Medulla oblongata (tissue), 1 donor: ENCODE results near the gene KIF16B.

Source experiments
- DNase-seq: peaks from one replicate; pipeline ENCODE4 v3.0.0-alpha.2; 2015; ENCODE audit errors: extremely low spot score

KIF16B gene

DNA sequence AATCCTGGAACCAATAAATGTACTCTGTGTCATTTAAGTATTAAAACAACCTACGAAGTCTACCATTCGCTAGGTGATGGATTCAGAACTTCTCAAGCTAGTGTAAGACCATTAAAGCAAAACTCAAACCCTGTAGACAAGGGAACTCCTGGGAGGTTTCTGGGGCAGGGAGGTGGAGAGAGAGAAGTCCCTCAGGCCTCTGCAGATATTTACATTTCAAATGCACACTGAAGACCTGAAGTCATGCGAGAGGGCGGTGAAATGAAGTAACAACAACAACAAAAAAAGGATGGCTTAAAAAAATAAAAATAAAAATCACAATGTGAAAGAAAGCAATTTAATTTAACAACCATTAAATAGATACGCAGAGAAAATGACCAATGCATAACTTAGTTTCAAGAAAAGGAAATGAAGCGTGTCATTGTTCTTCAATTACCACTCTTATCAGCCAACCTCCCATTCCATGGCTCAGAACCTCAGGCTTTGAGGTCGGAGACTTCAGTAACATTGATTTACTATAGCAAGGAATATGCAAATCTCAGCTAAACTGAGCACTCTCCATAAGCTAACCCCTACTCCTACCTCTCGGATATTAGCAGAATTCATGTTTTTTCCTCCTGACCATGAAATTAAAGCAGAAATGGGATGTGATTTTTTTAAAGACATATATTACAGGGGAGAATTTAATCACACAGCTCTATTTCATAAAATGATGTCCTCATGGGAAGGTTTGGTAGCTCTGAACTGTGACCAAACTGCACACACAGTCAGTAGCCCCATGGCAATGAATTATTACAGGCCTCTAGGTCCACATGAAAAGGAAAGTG lies 140.6 kb downstream of the KIF16B start:
- DNase-seq: no peak

DNA sequence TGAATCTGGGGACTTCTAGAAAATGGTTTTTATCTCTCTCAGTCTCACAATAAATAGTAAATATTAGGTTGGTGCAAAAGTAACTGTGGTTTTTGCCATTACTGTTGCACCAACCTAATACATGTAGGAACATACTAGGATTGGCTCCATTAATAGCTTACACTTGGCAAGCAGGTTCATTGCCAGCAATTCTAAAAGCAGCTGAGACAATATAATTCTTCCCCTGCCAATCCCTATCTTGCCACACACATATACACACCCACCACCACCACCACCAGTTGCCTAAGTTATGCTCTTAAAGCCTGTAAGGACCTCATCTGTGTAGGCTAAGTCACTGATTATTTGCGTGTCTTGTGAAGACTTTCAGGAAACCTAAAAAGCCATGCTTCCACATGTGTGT lies 145.1 kb downstream of the KIF16B start:
- DNase-seq: no peak

DNA sequence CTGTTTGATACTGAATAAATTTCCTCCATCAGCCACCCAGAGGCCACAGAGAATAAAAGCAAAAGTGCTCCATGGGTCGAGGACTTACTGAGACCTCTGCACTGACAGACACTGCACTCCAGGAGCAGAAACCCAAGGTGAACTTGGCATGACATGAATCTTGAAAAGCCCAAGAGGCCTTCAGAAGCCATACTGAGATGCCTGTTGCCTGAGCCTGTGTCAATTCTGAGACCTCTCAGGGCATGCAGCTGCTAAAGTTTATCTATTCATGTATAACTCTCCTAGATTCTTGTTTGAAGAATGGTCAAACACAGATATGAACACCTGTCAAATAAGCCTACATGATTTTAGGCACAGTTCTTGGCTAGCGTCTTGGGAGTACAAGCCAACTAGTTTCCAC lies 145.7 kb downstream of the KIF16B start:
- no peak for DNase-seq

DNA sequence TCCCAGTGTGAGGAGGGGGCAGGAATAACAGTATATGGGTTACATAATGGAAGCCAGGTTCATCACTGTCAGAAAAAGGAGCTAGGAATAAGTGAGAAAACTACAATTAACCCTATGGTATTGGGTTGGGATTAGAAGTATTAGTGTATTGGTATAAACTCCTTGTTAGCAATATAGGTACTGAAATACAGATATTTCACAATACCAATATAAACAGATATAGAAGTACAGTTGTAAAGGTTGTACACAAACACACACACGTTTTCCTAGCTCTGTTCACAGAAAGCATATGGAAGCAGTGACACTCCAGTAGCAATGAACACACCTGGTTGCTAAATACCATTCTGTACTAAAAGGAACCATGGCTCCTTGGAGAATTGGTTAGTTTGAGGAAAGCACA lies 148.5 kb downstream of the KIF16B start:
- DNase-seq: no peak

DNA sequence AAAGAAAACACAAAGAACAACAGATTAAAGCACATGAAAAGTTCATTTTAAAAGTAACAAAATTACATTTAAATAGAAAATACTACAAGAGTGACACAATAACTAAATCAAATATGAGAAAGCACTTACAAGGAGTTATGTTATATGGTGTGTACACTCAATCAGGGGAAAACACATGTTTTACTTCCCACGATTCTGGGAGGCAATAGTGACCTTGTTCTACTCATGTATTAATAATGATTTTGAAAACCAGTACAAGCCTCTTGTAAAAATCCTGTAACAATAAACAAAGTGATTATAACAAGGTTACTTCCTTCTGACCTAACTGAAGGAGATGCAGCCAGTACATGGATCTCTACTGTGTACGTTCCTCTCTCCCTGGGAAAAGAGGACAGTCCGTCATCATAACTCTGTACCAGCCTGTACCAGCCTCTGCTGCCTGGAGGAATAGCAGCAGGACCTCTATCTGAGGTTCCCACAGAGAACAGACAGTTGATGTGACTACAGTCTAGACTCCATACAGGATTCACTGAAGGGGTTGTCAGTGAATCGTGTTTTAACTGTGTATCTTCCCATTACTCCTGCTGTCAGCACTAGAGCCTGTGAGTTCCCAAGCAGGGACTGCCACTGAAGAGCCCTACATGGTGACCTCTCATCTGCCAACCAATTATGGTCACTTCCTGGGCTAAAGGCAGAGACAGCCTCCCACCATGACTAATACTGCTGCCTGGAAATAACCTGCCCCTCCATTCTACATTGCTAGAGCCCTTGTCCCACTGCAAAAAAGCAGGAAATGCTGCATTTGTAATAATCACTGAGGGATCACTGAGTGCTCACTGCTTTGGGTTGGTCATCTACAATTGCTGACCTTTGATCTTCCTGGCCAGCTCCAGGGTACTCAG lies 149.7 kb downstream of the KIF16B start:
- DNase-seq: no peak

DNA sequence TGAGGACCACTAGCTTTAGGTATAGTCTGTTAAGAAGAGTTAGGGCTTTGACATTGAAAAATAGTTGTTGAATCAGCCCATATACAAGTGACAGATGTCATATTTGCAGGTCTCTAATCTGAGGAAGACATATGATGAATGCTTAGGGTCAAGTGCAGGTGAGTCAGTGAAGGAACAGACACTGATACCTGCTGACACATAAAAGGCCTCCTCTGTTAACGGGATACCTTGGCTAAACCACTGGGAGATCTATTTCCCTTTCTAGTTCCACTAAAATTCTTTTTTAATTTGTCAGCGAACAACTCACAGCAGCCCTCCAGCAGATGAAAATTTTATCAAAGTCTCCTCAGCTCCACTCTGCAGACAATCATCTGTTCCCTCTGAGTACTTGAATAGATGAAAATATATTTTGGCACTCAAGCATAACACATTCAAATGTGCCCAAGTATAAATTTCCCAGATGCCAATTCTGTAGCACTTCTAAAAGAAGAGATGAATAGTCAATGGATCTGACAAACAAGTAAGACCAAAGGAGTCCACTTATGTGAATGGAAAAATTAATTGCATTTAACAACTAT lies 154.0 kb downstream of the KIF16B start:
- no peak for DNase-seq

DNA sequence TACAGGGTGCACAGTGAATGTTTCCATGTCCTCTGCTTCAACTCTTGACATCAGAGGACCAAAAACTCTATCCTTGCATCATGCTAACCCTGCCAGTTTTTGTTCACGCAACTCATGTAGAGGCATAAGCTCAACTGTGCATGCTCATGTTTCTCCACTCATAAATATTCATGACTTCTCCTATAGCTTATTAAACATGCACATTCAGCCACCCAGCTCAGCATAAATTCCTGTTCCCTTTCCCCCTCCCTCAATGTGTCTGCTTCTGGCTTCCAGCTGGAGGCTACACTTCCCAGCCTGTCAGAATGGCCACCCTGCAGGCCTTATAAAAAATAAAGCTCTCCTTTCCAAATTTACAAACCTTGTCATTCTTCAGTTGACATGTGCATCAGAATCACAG lies 154.6 kb downstream of the KIF16B start:
- DNase-seq: no peak

DNA sequence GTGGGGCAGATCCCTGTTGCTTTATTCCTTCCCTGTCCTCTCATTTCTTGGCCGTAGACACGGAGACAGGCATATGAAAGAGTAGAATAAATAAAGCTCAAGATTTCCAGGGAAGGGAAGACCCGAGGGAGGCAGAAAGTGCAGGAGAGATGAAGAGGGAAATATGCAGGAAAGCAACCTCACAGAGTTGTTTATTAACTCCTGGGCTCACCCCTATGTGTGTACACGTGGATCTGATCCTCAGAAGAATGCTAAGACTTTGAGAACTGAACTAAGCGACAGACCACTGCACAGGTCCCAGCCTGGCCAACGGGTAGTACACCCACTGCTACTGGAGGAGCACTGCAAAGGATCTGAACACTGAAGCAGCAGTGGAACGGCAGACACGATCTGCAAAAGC lies 156.2 kb downstream of the KIF16B start:
- DNase-seq: no peak

DNA sequence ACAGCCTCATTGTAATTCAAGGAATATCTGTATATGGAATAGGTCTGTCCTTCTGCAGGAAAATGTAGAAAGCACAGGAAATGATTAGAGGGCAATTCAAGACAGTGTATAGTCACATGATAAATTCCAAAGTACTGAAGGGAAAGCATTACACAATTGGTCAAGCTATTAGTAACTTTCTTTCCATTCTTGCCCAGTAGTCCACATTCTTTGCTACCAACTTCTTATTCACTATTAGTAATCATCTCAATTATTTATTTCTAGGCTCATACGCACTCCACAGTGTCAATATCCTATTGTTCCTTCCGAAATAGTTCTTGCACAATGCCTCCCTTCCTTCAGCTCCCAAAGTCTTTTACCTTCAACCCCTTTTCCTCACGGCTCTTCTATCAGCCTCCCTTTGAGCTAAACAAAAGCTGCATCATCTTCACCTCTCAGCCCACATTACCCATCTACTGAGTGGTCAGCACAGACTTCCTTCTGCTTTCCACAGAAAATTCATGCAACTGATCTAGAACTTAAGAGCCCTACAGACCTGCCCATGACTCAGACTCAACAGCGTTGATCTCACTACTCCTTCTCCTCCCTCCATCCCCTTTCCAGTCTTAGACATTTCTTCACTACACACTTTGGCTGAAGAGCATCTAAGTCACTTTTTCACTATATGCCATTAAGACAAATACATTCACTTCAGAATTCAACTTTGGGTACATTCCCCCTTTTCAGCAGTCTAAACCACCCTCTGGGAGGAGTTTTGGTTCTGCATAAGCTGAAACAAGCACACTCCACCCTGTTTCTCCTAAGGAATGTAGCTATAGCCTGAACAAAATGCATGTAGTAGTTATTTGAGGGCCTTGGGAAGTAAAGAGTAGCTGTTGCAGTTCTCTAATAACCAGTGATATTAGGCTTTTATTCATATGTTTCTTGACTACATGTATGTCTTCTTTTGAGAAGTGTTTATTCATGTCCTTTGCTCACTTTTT lies 157.9 kb downstream of the KIF16B start:
- peak; percentile 13 for DNase-seq

DNA sequence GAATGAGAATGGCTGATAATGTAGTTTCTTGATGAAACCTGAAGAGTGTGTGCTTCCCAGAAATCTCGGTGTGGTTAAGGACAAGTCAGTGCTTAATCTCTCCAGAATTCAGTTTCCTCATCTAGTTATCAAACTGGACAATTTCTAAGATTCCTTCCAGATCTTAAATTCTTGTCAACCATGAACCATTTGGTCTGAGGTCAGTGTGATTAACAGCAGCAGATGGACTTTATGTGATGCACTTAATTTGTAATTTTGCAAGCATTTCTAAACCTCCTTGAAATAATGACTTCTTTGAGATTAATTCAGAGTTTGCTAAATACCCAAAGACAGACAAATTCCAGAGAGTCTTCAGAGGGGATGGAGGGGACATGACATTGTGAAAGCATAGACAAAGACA lies 160.3 kb downstream of the KIF16B start:
- DNase-seq: no peak

DNA sequence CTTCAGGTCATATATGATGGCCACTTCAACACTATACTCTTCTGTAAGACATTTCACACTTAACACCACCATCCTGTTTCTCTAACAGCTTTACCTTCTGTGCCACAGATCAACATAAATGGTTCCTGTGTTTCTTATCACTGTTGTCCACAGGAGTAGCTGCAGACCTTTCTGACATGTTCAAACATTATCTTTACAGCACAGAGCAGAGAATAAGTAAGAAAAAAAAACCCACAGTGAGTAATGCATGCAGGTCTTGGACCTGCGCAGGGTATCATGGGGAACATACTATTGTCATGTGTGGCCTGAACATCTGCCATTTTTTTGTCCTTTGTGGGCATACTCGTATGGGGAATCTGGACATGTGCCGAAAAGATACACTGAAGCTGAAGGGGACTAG lies 161.9 kb downstream of the KIF16B start:
- DNase-seq: no peak

DNA sequence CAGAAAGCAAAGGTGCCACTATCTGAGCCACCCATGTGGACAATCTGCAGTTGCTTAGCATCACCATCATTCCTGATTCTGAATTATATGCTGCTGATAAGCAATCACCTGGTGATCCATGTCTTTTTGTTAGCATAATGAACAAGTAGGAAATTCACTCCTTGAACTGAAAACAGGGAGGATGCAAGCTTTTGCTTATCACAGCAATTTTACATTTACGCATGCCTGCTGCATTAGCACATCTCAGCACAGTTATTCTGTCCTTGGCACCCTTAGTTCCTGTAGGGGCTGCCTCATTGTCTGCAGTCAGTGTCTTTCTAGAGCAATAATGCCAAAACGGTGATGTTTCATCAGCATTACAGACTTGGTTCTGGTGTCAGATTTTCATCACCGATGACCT lies 162.6 kb downstream of the KIF16B start:
- DNase-seq: no peak

DNA sequence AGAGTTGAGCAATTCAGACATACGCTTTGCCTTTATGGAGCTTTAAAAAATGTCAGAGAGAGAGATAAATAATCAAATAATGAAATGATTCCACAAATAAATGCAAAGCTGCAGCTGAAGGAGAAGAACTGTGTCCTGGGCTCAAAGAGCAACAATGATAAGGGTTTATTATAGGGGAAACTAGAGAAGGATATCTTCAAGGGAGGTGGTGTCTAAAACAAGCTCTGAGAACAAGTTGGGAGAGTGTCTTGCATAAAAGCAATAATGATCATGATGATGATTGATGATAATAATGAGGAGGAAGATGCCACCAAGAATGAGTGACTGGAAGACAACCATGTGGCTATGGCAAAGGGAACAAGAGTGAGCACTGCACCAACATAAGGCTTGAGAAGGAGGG lies 164.3 kb downstream of the KIF16B start:
- no peak for DNase-seq

DNA sequence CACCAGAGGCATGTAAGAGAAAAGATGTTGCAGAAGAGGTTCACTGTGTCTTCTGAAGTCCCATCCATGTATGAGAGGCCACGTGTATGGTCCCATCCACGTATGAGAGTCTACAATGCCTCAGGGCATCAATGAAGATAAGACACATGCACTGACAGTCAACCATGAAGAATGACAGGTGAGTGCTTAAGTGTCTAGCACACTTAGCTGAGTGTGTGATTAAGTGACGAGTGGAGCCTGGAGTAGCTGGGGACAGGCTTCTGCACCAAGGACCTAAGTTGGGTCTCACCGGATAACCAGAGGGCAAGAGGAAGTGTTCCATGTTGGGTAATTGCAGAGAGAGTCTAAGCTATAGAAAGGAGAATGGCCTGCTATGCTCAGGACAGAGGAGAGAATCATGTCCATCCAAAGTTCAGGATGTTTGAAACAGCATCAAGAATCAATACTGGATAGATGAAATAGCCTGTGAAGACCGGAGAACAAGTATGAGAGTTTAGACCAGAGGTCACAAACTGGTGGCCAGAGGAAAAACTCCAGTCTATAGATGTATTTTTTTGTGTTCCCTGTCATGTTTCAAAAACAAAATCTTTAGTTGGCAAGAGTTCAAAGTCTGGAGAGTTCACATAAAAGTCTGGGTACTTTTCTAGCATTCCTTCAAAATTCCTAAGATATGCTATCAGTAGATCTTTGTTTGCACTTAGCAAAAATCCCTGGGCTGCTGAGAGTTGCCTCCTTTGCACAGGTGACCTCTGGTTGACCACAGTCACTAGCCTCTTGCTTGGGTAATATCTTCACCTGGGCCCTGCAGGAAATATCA lies 165.8 kb downstream of the KIF16B start:
- DNase-seq: no peak

DNA sequence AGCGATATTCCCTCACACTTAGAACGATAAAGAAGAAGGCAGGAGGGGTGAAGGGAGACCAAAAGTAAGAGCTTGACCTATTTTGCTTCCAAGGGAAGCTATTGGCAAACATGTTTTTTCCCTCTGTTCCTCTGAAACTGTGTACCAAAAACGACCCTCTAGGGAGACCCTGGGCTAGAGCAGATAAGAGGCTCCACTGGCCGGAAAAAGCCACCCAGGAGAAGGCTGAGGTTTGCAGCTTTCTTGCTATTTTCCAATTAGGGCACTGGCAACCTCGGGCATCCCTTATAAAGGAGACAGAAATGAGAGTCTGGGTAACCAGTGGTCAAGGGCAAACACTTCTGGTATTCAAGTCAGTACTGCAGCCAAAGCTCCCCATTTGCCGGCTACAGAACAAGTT lies 168.0 kb downstream of the KIF16B start:
- DNase-seq: peak; percentile 45

DNA sequence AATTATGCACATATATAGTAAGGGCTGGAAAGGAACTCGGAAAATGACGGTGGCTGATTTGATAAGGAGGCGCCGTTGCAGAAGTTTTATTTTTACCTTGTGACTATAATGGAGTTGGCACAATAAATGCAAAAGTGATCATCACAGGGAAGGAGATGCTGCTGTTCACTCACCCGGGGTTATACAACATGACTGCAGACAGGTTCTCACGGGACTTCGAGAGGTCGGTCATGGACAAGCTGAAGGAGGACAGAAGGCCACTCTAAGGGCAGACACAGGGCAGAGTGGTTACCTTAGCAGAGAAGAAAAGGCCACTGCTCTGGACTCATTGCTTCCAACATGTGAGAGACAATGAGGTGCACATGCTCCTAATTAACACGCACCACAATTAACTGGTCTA lies 168.6 kb downstream of the KIF16B start:
- no peak for DNase-seq

DNA sequence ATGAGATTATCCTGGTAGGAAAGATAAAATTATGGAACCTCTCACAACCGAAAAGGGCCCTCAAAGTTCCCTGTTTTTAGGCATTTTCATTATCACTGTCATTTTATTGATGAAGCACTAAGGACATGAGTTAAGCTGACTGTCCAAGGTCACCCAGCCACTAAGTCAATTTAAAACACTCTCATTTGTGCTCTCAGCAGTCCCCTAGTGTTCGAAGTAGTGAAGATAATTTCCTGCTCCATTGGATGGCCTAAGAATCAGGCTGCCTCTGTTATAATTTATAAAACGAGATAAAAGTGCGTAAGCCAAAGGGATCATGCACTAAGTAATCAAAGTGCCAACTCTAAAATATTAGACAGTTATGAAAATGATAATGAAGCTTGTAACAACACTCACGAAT lies 169.1 kb downstream of the KIF16B start:
- no peak for DNase-seq

DNA sequence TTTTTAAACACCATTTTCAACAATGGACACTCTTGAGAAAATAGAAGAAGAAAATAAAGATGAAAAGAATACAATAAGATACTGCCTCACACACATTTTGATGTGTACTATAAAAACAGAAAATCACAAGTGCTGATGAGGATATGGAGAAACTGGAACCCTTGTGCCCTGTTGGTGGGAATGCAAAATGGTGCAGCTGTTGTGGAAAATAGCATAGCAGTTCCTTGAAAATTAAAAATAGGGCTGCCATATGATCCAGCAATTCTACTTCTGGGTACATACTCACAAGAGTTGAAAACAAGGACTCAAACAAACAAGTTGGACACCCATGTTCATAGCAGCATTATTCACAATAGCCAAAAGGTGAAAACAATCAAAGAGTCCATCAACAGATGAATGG lies 173.0 kb downstream of the KIF16B start:
- DNase-seq: no peak

DNA sequence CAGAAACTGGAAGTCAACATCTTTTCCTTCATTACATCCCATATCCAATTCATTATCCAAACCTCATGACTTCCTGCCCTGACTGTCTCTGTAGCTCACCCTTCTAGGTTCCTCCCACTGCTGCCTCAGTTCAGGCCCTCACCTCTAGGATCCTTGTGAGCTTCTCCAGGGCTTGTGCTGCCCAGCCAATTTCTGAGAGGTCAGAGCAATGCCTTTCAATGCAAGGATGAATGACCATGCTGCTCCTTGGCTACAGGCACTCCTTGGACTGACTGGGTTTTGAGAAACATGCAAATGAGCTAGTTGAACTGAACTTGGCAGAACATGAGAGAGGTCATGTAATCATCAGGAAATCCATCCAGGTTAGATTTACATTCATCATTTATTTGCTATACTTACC lies 173.4 kb downstream of the KIF16B start:
- DNase-seq: no peak

DNA sequence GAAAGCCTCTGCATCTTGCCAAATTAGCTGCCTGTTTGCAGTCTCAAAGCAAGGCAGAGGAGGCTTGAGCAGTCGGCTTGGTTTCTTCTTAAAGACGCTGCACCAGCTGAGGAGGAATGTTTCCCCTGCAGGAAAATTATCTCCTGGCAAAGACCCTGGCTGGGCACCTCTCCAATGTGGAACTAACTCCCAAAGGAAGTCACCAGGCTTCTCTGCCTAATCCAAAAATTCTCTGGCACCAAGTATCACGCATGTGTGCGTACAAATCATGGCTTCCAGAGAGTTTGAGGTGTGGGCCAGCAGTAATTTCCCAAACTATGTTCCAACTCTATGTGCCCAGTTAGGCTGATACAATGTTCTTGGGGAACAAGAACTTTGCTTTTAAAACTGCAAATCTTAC lies 176.2 kb downstream of the KIF16B start:
- DNase-seq: peak; percentile 46

DNA sequence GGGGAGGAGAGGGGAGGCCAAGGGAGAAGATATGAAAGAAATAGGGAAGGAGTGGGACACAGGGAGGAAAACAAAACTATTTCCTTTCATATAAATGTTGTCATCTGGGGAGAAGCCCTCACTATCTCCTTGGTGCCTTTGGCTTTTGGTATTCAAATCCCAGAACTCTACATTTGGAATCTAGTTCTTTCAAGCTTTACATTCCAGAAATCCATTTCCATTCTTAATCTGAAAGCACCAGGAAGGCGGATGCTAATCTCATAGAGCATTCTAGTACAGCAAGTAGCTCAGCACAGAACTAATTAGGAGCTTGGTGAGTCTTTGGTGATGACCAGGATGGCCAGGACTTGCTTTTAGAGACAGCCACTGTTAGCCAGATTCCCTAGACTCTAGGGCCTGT lies 177.9 kb downstream of the KIF16B start:
- no peak for DNase-seq
